ENCODE results near the gene FOXN3.

DNA sequence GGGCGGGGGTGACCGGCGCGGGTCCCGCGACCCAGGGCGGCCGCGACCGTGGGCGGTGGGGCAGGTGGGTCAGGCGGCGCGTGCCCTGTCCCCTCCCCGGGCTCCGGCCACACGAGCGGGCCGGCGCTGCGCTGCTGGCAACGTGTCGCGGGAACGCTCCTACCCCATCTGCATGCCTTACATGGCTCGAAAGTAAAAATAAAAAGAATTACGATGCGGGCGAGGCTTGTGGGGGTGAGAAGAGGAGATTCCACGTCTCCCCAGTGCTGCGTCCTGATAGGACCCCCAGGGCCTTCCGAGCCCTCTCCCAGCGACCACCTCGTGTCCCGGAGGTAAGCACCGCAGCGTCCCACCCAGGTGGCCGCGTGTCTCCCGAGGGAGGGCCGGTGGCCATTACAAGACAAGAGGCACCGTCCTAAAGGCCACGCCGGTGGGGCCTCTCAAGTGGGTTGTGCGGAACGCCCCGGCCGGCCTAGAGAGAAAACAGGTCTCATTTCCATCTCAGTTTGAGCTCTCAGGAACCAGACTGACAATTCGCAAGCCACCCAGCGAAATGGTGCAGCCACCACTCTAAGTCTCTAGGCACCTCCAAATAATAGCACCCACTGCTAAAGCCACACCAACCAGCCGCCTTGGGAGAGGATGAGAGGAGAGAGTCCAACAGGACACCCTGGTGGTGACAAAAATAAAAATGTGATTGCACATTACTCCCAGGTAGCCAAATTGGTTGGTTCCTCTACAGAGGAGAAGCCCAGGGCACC, 612 bp upstream of the FOXN3 start:
- peak; percentile 52 for TF ChIP-seq POLR2A (IDR thresholded peaks at IDR 0.05; ENCODE audit: low read length)
- TF ChIP-seq GATA1 (IDR thresholded peaks at IDR 0.05; ENCODE audit: low read depth, low read length) = no peak

Measured in erythroblast (primary cell).